Germinal center (tissue), 1 donor: ENCODE measurements around the gene CTSF.
A peak's percentile ranks its signal among the peaks of the same experiment; 100 is the strongest.
"Not testable (repeated sequence)": the region's sequence is repeated elsewhere in the genome, so short reads cannot be mapped to it uniquely, and the experiment has no call there.

Experiments used
- DNase-seq: peaks from one replicate; pipeline ENCODE4 v3.0.0; 2012; ENCODE audit warnings: mixed read lengths, low spot score

CTSF gene

DNA sequence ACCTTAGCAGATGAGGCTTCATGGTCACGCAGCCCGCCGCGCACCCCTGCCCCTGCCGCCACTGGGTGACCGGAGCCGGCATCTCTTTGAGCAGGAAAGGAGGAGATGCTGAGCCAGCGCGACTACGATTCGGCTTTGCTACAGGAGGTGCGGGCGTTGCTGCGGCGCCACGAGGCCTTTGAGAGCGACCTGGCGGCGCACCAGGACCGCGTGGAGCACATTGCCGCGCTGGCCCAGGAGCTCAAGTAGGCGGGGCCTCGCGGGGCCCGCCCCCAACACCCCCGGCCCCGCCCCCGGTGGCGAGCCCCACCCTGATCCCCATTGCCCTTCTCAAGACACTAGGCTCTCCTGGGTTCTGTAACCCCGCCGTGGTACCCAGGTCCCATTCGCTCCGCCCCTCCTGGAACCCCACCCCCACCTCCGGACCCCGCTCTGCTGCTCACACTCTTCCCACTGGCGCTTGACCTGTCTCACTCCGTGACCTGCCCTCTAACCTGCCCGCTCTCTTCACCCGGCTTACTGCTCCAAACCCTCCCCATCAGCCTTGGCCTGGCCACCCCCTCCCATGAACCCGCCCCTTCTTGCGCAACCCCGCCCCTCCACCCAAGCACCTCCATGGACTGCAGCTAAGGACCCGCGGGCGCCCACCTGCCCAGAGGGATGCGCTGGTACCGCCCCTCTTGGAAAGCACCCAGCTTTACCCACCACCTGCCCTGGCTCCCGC, 9.1 kb downstream of the CTSF start:
- DNase-seq = peak; percentile 62

DNA sequence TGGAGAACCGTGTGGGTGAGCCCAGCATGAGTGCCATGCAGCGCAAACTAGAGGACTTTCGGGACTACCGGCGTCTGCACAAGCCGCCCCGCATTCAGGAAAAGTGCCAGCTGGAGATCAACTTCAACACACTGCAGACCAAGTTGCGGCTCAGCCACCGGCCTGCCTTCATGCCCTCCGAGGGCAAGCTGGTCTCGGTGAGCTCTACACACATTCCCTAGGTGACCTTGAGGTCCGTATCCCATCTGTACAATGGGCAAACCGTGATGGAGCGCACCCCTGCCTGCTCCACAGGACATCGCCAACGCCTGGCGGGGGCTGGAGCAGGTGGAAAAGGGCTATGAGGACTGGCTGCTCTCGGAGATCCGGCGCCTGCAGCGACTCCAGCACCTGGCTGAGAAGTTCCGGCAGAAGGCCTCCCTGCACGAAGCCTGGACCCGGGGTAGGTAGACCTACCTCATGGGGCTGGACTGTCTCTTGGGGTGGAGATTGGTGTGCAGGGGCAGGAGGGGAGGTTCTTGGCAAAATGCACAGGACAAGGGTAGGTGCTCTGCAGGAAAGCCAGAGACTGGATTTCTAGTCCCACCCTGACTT, 10.6 kb downstream of the CTSF start:
- DNase-seq = no peak

DNA sequence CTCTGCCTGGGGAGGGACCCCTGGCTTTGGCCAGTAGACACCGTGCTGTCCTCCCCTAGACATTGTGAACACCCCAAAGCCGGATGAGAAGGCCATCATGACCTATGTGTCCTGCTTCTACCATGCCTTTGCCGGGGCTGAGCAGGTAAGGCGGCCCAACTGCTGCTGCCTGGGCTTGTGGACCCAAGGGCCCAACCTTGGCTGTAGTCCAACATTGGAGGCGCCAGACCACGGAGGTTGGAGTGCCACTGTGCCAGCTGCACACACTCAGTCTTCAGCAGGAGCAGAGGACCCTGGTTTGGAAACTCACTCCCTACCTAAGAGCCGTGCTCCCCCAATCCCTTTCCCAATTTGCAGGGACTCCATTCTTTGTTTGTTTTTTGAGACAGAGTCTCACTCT, 12.3 kb downstream of the CTSF start:
- DNase-seq = no peak

DNA sequence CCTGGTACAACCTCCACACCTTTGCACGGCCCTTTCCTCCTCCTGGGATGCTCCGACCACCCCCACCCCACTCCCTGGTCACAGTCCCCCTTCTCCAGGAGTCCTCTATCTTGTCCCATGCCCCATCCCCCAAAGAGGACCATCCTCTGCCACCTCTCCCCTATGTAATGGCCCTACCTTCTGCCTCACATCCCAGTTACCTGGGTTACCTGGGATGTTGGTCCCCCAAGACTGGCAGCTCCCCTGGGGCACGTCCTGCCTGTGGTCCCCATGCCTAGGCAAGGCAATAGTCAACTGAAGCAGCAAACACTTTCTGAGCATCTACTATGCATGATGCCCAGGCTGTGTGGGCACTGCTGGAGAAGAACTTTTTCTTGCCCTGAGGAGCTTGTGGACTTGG, 13.0 kb downstream of the CTSF start:
- DNase-seq = no peak

- no peak for DNase-seq
Measured at GRCh38 chr11:66554602-66555001, 13.8 kb downstream of the CTSF start.

DNA sequence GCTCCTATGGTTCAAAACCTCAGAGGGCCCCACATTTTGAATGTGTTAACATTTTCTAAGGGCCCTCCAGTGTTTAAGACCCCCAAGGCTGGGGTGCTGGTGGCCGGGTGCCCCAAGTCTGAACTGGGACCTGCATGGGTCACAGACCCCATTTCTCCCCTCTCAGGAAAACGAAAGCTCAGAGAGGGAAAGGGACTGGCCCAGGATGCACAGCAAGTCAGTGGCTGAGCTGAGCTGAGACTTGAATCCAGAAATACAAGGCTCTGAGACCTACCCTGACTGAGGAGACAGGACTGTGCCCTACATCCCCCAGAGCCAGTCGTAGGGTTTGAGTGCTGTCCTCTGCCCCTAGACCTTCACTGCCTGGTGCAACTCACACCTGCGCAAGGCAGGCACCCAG, 17.5 kb downstream of the CTSF start:
- no peak for DNase-seq

DNA sequence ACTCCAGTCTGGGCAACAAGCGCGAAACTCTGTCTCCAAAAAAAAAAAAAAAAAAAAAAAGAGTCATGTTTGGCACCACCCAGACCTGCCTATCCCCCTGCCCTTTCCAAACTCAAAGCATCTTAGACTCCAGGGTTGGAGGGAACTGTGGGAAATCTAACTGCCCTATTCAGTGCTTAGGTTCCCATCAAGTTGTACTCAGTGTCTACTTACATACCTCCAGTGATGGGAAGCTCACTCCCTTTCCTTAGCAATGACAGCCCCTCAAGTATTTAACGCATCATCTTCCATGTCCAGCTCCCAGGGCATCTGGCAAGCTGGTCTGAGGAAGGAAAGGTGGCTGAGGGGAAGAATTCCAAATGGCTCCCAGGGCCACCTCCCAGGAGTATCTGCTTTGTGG, 18.7 kb downstream of the CTSF start:
- DNase-seq = no peak

DNA sequence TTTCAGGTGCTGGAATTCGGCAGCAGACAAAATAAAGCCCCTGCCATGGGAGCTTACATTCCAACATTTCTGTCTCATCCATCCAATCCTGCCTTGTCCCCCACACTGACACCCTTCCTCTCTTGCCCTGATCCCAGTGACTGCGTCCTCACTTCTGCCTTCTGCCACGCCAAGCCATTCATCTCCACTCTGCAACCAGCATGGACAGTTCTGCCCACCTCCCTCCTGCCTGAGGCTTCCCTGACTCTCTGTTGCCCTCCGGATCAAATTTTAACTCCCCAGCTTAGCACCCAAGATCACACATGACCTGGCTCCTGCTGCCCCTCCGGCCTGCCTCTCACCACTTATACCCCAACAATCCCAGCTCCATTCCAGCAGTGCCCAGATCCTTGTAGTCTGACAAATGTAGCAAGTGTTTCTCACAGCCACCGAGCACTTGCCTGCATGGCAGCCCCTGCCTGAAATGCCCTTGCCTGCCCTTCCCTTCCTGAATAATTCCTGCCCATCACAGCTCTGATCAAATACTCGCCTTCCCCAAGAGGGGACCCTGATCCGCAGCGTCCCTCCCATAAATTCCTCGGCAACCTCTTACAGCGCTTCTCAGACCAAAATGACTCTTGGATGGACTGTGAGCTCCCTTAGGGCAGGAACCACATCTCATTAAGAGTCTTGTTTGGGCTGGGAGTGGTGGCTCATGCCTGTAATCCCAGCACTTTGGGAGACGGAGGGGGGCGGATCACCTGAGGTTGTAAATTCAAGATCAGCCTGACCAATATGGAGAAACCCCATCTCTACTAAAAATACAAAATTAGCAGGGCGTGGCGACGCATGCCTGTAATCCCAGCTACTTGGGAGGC, 19.4 kb downstream of the CTSF start:
- no peak for DNase-seq

GRCh38 chr11:66548041-66548440, 20.4 kb downstream of the CTSF start:
- no peak for DNase-seq

- DNase-seq = no peak
Measured at GRCh38 chr11:66547662-66548009, 20.8 kb downstream of the CTSF start.

DNA sequence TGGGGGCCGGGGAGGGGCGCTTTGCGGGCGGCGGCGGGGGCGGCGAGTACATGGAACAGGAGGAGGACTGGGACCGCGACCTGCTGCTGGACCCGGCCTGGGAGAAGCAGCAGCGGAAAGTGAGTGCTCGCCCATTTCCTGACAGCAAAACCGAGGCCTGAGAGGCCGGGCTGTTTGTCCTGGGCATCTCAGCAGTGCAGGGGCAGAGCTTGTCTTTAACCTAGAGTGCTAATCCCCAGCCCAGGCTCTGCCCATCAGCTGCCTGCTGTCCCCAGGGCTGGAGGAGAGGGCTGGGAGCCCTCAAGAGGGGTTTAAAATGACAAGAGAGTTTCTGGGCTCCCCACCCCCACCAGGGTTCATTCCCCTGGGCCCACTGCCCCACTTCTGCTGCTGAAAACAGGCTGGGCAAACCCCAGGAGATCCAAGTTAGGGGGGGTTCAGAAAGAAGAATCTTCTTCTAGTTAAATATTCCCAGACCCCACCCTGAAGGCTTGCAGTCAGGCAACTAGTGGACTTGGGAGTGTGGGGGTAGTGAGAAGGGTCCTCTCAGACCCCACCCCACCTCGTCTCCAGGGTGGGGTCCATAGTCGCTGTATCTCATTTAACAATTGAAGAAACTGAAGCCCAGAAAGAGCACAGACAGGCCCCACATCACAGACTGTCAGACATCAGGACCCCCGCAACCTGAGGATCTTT, 21.3 kb downstream of the CTSF start:
- DNase-seq = no peak

DNA sequence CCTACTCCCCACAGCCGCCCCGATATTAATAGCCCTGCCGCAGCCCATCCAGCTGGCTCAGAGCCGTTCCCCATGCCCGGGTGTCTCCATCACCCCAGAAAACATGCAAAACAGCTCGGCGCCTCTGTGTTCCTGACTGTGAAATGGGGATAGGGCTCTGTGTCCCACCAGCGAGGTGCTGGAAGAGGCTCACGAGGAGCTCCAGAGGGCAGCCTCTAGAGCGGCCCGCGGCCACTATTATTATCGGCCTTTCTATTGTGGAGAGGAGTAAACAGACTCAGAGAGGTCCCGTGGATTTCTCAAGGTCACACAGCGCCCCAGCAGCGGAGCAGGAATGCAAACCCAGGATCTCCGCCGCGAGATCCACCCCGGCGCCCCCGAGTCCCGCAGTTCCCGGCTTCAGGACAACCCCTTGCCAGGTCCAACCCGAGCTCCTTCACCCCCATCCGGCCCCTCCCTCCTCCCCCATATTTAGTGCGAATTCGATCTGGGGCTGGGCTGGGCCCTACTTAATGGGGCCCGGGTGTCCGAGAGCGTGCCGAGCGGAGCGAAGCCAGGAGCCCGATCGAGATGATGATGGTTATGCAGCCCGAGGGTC, 21.9 kb downstream of the CTSF start, which contains the start of gene ACTN3:
TSS of gene ACTN3 (plus strand) at position 536 of the 598 bp plus-strand sequence. CDS start at position 571, 35 bp downstream.
- DNase-seq = no peak

DNA sequence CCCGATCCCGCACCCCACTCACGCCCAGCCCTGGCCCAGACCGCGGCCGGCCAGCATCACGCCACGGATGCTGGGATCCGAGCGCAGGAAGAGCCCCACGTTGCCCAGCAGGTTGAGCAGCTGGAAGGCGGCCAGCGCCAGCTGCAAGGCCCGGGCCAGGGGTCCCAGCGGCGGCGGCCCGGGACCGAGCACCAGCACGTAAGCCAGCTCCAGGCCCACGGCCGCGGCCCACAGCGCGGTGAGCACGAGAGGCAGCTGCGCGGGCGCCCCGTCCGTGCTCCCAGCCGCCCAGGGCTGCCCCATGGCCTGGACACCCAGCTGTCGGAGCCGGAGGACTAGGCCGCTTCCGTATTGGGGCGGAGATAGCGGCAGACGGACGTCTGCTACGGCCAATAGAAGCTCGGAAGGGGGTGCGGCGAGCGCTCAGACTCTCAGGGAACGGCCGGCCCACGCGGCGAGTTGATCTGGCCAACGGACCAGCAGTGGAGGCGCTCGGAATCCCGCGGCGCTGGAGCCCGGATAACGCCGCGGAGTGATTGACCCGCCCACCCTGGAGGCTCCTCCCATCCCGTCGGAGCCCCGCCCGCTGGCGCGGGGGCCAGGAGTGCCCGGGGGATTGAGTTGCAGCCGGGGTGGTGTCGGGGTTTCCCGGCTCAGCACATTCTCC, 22.6 kb downstream of the CTSF start, which contains the start of gene ZDHHC24:
TSS of gene ZDHHC24 (minus strand) at position 348 of the 667 bp plus-strand sequence. CDS start at position 303, 45 bp downstream.
- peak; percentile 92 for DNase-seq

DNA sequence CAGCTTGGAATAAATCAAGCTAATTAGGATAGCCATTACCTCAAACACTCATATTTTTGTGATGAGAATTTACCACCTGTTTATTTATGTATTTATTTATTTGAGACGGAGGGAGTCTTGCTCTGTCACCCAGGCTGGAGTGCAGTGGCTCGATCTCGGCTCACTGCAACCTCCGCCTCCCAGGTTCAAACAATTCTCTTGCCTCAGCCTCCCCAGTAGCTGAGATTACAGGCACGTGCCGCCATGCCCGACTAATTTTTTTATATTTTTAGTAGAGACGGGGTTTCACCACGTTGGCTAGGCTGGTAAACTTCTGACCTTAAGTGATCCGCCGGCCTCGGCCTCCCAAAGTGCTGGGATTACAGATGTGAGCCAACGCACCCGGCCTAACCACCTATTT, 23.5 kb downstream of the CTSF start:
- not testable (repeated sequence) for DNase-seq

DNA sequence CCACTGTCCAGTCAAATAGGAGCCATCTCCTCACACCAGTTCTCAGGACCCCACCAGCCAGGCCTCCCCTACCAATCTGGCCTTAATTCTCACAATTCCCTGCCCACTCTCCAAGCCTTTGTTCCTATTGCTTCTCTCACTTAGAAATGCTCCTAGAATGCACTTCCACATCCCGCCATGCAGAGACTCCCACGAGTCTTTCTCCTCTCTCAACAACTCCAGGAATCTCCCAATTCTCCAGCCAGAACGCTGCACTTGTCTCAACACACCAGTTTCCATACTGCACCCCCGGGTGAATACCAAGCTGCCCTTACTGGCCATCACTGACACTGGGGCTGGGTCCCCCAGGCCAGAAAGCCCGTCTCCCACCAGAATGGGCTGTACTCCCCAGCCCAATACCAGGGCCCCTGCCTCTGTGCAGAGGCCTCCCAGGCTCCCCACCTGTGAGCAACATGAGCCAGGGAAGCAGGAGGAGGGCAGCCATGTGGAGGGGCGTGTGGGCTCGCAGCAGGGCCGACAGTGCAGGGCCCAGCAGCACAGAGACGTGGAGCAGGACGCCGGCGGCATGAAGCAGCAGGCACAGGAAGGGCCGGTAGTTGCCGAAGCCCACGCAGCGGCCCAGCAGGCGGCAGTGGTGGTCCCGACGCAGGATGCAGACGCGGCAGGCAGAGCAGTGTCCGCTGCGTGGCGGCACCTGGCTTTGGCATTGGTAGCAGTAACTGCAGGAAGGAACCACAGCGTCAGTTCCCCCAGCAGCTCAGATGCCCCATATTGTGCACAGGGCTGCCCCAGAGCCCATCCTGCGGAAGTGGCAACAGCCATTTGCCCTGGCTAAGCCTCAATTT, 24.9 kb downstream of the CTSF start:
- peak; percentile 74 for DNase-seq

DNA sequence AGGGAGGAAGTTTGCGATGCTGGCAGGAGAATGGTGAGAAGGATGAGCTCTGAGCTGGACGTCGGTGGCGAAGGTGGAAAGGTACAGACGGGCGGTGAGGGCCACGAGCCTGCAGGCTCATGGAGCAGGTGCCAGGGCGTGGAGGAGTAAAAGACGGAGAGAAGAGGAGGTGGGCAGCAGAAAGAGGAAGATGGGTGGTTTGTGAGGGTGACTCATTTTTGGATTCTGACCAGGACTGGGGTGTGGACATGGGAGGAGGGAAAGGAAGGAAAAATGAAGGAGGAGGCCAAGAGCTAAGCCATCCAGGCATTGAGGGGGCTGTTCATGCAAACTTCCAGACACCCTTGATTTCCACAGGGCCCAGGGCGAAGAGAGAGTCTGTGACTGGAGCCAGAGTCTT, 26.0 kb downstream of the CTSF start:
- no peak for DNase-seq

- DNase-seq = no peak
Measured at GRCh38 chr11:66541892-66542291, 26.5 kb downstream of the CTSF start.

DNA sequence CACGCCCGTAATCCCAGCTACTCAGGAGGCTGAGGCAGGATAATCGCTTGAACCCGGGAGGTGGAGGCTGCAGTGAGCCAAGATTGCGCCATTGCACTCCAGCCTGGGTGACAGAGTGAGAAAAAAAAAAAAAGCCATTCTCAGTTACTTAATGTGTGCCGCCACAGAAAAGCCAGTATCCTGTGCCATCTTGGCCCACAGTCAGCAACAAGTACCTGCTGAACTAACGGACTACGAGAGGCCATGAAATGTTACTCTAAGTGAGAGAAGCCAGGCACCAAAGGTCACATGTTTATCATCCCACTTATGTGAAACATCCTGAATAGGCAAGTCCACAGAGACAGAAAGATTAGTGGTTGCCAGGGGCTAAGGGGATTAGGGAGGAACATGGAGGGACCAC, 27.8 kb downstream of the CTSF start:
- DNase-seq = not testable (repeated sequence)

GRCh38 chr11:66539870-66540213, 28.6 kb downstream of the CTSF start:
- no peak for DNase-seq

- no peak for DNase-seq
Measured at GRCh38 chr11:66539170-66539869, 29.1 kb downstream of the CTSF start.
